ENCODE measurements around the gene IFT74.

GRCh38 chr9:27090711-27091110 lies 134.5 kb downstream of the IFT74 start:
- no peak for TF ChIP-seq POLR2A (IDR thresholded peaks at IDR 0.05)
- no peak for TF ChIP-seq CTCF (IDR thresholded peaks at IDR 0.05 in 4 of 5, conservative IDR thresholded peaks at IDR 0.05 in 1 of 5)
